ENCODE results near the gene IFNL4. TPM values are rescaled to one million over a fixed set of nuclear protein-coding genes. Genes with fewer than 3 reads are reported as not detected.
"Not testable (repeated sequence)": the region's sequence is repeated elsewhere in the genome, so short reads cannot be mapped to it uniquely, and the experiment has no call there.

IFNL4 gene
- polyA plus RNA-seq, 12 donors: 0.12 to 0.17 TPM; not detected in 10

- DNase-seq: no peak
These were observed 8.6 kb upstream of the IFNL4 start for GRCh38 chr19:39257227-39257626.

GRCh38 chr19:39254531-39255345, 6.1 kb upstream of the IFNL4 start:
- DNase-seq: no peak

GRCh38 chr19:39253374-39254149, 4.9 kb upstream of the IFNL4 start:
- no peak for DNase-seq

- no peak for DNase-seq
These were observed 3.8 kb upstream of the IFNL4 start for GRCh38 chr19:39252458-39252857.

- DNase-seq: no peak
These were observed 3.2 kb upstream of the IFNL4 start for GRCh38 chr19:39251846-39252245.

- DNase-seq: no peak
These were observed 2.4 kb upstream of the IFNL4 start for GRCh38 chr19:39251081-39251480.

- no peak for DNase-seq
These were observed 673 bp downstream of the IFNL4 start for GRCh38 chr19:39247701-39248664.

GRCh38 chr19:39246951-39247669, 1.5 kb downstream of the IFNL4 start:
- no peak for DNase-seq

GRCh38 chr19:39245166-39245565, 3.5 kb downstream of the IFNL4 start:
- DNase-seq: not testable (repeated sequence)

GRCh38 chr19:39244410-39245100, 4.1 kb downstream of the IFNL4 start, which contains the start of gene IFNL3:
IFNL3 (minus strand) TSS chr19:39245006; CDS start chr19:39244967, 39 bp downstream.
- DNase-seq: not testable (repeated sequence)

- not testable (repeated sequence) for DNase-seq
These were observed 4.9 kb downstream of the IFNL4 start for GRCh38 chr19:39243741-39244140.

GRCh38 chr19:39240421-39240820, 8.2 kb downstream of the IFNL4 start:
- DNase-seq: no peak

GRCh38 chr19:39238944-39239343, 9.7 kb downstream of the IFNL4 start:
- DNase-seq: no peak

- DNase-seq: no peak
These were observed 10.4 kb downstream of the IFNL4 start for GRCh38 chr19:39238209-39238608.

- no peak for DNase-seq
These were observed 11.2 kb downstream of the IFNL4 start for GRCh38 chr19:39237200-39238184.

- no peak for DNase-seq
These were observed 12.1 kb downstream of the IFNL4 start for GRCh38 chr19:39236527-39236926.

GRCh38 chr19:39232708-39233107, 15.9 kb downstream of the IFNL4 start:
- no peak for DNase-seq

GRCh38 chr19:39230096-39230764, 18.4 kb downstream of the IFNL4 start:
- DNase-seq: no peak

- no peak for DNase-seq
These were observed 23.7 kb downstream of the IFNL4 start for GRCh38 chr19:39224910-39225309.
